SK-N-SH treated with all-trans-retinoic acid at 6 μM for 48 hours (cell line): ENCODE results near the gene TXNDC11.

Experiments
- PPARA ChIP-seq: fragments of 250-450 bp; sonication (Bioruptor Pico); IDR thresholded peaks from 2 replicates; pipeline ENCODE4 v1.5.0; 2020; ENCODE audit warnings: mild to moderate bottlenecking, borderline replicate concordance
- ZFP3 ChIP-seq: fragments of 250-450 bp; sonication (Bioruptor Pico); IDR thresholded peaks from 2 replicates; pipeline ENCODE4 v1.5.0; 2020; ENCODE audit warnings: mild to moderate bottlenecking, moderate library complexity
- ZFP30 ChIP-seq: fragments of 450-650 bp; formaldehyde crosslinking; IDR thresholded peaks from 2 replicates; pipeline ENCODE4 v1.5.0; 2022; ENCODE audit warnings: mild to moderate bottlenecking, moderate library complexity

GRCh38 chr16:11667824-11668622, 74.6 kb downstream of the TXNDC11 start, which contains the start of gene SNN:
- TF ChIP-seq ZFP3 (CRISPR knock-in tag) (no peak), ZFP30 (CRISPR knock-in tag) (no peak), PPARA (no peak)
